Transverse colon (tissue), 4 donors: ENCODE results near the gene EFCAB12.

Experiments used
- CTCF ChIP-seq, 5 experiments: fragments of 200-600 bp in 3 of 5; fragments of 450-650 bp in 2 of 5; sonication (generic) in 3 of 5; IDR thresholded peaks; 1 replicate in 2 of 5; 2 replicates in 3 of 5; pipeline ENCODE4 v1.5.1; 2016 to 2017; ENCODE audit warnings: antibody characterized with exemption in 5 of 5, inconsistent platforms in 3 of 5, mild to moderate bottlenecking in 2 of 5, moderate library complexity in 1 of 5
- EP300 ChIP-seq: sonication (generic); formaldehyde crosslinking; IDR thresholded peaks from one replicate; pipeline ENCODE4 v1.6.1; 2017; ENCODE audit warnings: antibody characterized with exemption, low read depth
- POLR2AphosphoS5 ChIP-seq, 3 donors: sonication (generic); formaldehyde crosslinking; IDR thresholded peaks; one replicate each; pipeline ENCODE4 v1.6.1; 2016; ENCODE audit warnings: antibody characterized with exemption in 3 of 3

- TF ChIP-seq CTCF (IDR thresholded peaks at IDR 0.05) = no peak
- no peak for TF ChIP-seq POLR2AphosphoS5 (IDR thresholded peaks at IDR 0.05)
- TF ChIP-seq EP300 = no peak
Observed at GRCh38 chr3:129460155-129460554, 31.7 kb upstream of the EFCAB12 start.
